NCI-H226 (cell line): ENCODE results near the gene NLRP9.
A peak's percentile ranks its signal among the peaks of the same experiment; 100 is the strongest.

Experiments used
- DNase-seq: peaks from one replicate; pipeline ENCODE4 v3.0.0-alpha.2; 2015

Gene NLRP9

GRCh38 chr19:55702131-55702627 lies 36.0 kb downstream of the NLRP9 start:
- DNase-seq = peak; percentile 20

GRCh38 chr19:55700813-55701212 lies 37.4 kb downstream of the NLRP9 start:
- no peak for DNase-seq

- DNase-seq = no peak
These were observed 39.0 kb downstream of the NLRP9 start for GRCh38 chr19:55699221-55699620.

GRCh38 chr19:55698256-55698655 lies 39.9 kb downstream of the NLRP9 start:
- DNase-seq = no peak

- DNase-seq = no peak
These were observed 40.5 kb downstream of the NLRP9 start for GRCh38 chr19:55697698-55698097.

- no peak for DNase-seq
These were observed 41.1 kb downstream of the NLRP9 start for GRCh38 chr19:55697069-55697440.

GRCh38 chr19:55696301-55697068 lies 41.7 kb downstream of the NLRP9 start:
- DNase-seq = no peak

GRCh38 chr19:55695511-55696290 lies 42.5 kb downstream of the NLRP9 start:
- no peak for DNase-seq

- DNase-seq = no peak
These were observed 43.3 kb downstream of the NLRP9 start for GRCh38 chr19:55694656-55695491.

GRCh38 chr19:55694241-55694655 lies 44.0 kb downstream of the NLRP9 start:
- DNase-seq = no peak

GRCh38 chr19:55693336-55693974 lies 44.7 kb downstream of the NLRP9 start:
- no peak for DNase-seq

GRCh38 chr19:55692681-55693081 lies 45.5 kb downstream of the NLRP9 start:
- no peak for DNase-seq

- DNase-seq = no peak
These were observed 46.4 kb downstream of the NLRP9 start for GRCh38 chr19:55691561-55692481.

- no peak for DNase-seq
These were observed 47.2 kb downstream of the NLRP9 start for GRCh38 chr19:55690769-55691545.

GRCh38 chr19:55690109-55690768 lies 48.0 kb downstream of the NLRP9 start:
- no peak for DNase-seq

GRCh38 chr19:55689411-55690108 lies 48.6 kb downstream of the NLRP9 start:
- no peak for DNase-seq

- no peak for DNase-seq
These were observed 49.6 kb downstream of the NLRP9 start for GRCh38 chr19:55688422-55689218.
